Fibroblast of skin of right quadriceps (primary cell): ENCODE results near the gene ZBTB42.
"Not testable (repeated sequence)": the region's sequence is repeated elsewhere in the genome, so short reads cannot be mapped to it uniquely, and the experiment has no call there.

Experiments used
- DNase-seq: peaks from one replicate; pipeline ENCODE4 v3.0.0-alpha.2; 2013

ZBTB42 gene

GRCh38 chr14:104797115-104798044 lies 3.5 kb upstream of the ZBTB42 start:
- no peak for DNase-seq

DNA sequence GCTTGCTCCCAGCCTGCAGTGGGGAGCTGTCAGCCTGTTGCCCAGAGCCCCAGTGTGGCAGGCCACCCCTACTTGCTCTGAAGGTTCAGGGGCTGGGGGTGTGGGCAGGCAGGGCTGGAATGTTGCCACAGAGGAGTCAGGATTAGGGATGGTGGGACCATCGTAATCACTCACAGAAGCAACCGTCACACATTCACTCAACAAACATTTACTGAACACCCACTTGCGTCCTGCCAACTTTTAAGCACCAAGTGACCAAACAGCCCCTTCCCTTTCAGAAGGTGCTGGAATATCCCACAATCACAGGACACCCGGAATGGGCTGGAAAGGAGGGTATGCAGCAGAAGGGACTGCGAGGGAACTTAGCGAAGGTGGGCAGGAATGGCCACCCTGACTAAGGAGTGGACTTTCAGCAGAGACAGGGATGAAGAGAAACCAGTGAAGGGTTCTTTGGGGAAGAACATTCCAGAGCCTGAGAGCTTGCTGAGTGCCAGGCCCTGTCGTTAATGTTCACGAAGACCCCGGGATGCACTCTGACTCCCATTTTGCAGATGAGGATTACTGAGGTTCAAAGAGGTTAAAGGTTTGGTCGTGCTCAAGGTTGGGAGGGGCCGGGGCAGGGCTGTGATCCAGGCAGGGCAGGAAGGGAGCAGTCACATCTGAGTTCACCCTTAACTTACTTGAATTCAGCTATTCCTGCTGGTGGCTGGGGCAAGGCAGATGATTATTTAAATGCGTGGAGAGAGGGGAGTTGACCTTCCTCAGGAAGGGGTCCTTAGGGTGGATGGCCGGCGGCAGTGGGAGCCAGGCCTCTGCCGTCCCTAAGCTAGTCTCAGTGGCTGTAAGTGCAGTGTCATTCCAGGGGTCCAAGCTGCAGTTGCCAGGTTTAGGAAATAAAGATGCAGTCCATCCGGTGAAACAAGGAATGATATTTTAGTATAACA lies 2.3 kb upstream of the ZBTB42 start:
- no peak for DNase-seq

DNA sequence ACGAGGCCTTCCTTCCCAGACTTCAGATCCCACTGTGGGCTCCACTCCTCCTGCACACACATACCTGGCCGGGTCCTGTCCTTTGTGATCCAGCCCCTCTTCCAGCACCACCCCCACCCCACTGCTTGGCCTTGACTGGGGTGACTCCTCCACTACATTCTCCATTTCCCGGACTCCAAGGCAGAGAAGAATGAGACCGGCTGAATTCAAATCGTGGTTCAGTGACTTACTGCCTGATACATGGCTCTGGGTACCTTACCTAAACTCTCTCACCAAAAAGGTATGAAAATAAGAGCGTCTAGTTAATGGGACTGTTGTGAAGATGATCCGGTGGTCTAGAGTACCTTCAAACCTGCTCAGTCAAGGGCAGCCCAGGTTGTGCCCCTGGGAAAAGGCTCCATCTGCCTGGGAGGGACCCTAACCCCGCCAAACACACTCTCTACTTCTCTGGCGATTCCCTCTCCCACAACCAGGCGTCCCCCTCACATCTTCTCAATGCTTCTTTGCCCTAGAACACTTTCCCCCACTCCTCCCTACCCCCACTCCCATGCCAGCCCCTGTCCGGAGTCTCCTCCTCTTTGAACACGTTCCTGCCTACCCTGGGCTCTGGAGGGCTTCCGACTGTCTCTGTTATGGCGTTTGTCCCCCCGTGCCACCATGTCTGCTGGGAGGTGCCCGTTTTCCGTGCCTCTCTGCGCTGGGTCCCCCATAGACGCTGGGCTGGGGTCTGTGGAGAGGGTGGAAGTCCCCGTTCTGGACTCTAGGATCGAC lies 1.5 kb upstream of the ZBTB42 start:
- DNase-seq: peak; percentile 62

DNA sequence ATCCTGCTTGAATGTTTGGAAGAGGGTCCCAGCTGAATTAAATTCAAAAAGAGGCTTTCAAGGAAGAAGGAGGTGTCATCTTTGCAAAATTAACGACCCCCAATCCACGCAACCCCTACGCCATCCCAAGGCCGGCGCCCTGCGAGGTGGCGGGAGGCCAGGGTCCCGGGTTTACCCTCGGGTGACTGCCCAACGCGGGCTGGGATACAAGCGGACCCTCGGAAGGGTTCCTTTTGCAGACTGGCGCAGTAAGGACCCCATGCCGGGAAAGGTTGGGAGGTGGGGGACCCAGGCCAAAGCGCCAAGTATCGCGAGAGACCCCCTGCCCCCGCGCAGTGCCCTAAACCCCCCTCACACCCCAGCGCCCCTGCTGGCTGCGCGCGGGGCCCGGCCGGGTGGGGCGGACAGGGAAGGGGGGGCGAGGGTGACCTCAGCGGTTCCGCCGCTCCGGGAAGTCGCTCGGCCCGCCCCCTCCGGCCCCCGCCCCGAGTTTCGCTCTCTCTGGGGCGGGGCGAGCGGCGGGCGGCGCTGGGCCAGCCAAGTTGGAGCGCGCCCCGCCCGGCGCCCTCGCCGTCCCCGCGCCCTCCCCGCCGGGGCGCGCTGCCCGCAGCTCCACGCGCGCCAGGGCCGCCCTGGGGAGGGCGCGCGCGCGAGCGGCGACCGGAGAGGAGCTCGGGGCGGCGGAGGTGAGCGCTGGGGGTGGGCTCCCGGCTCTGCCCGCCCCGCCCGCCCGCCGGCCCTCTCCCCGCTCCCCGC lies 708 bp upstream of the ZBTB42 start:
- DNase-seq: peak; percentile 83

DNA sequence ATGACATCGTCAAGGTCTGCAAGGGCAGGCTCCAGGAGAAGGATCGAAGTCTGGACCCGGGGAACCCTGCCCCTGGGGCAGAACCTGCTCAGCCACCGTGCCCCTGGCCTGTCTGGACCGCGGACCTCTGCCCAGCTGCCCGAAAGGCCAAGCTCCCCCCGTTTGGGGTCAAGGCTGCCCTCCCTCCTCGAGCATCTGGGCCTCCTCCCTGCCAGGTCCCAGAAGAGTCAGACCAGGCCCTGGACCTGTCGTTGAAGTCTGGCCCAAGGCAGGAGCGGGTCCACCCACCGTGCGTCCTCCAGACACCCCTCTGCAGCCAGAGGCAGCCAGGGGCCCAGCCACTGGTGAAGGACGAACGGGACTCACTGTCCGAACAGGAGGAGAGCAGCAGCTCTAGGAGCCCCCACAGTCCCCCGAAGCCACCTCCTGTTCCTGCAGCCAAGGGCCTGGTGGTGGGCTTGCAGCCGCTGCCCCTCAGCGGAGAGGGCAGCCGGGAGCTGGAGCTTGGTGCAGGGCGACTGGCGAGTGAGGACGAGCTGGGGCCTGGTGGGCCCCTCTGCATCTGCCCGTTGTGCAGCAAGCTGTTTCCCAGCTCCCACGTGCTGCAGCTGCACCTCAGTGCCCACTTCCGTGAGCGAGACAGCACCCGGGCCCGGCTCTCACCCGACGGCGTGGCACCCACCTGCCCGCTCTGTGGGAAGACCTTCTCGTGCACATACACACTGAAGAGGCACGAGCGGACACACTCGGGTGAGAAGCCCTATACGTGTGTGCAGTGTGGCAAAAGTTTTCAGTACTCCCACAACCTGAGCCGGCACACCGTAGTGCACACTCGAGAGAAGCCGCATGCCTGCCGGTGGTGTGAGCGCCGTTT lies 856 bp downstream of the ZBTB42 start:
- no peak for DNase-seq

DNA sequence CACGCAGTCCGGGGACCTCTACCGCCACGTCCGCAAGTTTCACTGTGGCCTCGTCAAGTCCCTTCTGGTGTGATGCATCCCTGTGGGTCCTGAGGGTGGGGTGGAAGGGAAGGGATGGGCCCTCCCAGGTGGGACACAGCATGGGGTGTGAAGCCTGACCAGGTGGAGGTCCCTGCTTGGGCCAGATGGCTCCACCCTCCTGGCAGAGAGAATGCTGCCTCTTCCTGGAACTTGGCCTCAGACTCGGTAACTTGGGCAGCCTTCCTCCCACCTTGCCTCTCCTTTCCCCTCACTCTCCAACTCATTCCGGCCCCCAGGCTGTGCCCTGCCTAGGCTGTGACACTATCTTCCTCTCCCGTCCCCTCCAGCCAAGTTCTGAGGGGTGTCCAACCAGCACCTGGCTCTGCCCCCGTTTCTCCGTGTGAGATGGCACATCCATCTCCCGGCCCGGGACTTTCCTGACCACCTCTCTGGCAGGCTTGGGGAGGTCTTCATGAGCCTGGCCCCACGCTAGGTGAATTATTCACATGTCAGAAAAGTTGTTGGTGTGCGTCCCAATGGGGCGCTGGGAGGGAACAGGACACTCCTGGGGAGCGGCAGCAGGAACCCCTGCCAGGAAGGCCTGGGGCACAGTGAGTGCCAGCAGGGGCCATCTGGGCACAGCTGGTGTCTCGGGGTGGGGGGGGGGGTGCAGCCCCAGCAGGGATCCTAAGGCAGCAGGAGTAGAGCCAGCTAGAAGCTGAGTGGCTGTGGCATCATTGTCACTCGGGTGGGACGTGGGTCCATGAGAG lies 1.7 kb downstream of the ZBTB42 start:
- DNase-seq: no peak

- no peak for DNase-seq
These were observed 2.5 kb downstream of the ZBTB42 start for GRCh38 chr14:104803280-104803911.

- DNase-seq: no peak
These were observed 3.1 kb downstream of the ZBTB42 start for GRCh38 chr14:104803912-104804410.

DNA sequence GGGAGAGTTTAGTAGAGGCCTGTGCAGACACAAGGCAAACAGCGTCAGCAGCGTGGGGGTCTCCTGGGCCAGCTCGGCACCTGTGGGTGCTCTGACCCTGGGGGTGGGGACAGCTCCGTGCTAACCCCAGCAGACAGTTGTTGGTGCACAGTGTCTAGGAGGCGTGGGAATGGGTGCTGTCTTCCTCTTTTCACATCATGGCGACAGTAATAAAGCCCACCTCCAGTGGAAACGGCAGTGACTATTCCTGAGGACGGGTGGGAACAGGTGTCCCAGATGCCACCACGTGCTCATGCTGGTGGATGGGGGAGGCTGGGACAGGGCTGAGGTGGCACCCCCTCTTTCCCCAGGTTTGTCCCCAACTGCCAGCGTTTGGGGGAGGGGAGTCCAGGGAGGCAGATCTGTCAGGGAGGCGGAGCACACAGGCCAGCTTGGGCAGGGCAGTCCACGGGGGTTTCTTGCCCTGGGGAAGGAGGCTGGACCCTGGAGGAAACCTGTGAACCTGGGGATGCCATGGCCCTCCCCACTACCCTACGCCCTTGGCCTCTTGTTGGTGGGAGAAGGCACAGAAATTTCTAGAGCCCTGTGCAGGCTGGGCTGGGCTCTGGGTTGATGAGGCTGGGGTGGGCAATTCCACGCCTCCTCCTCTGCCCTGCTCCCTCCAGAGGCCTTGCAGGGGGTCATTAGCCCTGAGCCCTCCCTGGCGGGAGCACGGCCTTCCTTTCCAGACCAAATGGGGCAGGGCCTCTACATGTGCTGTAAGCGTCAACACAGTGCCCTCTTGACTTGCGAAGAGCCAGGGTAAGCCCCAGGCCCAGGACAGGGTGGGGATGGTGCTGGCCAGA lies 3.8 kb downstream of the ZBTB42 start:
- DNase-seq: no peak

GRCh38 chr14:104805326-104805678 lies 4.4 kb downstream of the ZBTB42 start:
- peak; percentile 93 for DNase-seq

DNA sequence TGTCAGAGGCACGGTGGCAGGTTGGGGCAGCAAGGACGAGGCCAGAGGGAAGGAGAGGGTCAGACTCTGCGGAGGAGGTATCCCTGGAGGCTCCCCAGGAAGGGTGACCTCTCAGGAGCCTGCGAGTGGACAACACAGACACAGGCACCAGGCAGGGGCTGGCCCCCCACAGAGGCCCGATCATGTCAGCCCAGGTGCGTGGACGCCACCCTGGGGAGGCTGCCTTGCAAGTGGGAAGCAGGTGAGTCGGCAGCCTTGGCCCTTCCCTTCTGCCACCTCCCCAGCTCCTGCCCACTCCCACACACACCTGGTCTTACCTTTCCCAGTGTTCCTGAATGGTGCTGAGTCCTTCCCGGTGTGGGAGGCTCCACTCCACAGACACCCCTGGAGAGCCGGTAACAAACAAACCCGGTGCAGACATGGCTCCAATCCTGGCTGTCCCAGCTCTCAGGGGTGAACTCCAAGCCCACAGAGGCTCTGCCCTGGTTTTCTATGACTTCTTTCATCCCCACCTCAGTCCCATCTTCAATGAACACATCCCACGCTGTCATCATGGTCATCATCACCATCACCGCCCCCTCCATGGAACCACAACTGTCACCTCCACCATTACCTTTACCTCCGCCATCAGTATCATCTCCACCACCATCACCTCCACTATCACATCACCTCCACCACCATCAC lies 5.2 kb downstream of the ZBTB42 start:
- no peak for DNase-seq

- DNase-seq: no peak
These were observed 5.9 kb downstream of the ZBTB42 start for GRCh38 chr14:104806625-104807465.

- DNase-seq: no peak
These were observed 7.6 kb downstream of the ZBTB42 start for GRCh38 chr14:104808456-104808855.

DNA sequence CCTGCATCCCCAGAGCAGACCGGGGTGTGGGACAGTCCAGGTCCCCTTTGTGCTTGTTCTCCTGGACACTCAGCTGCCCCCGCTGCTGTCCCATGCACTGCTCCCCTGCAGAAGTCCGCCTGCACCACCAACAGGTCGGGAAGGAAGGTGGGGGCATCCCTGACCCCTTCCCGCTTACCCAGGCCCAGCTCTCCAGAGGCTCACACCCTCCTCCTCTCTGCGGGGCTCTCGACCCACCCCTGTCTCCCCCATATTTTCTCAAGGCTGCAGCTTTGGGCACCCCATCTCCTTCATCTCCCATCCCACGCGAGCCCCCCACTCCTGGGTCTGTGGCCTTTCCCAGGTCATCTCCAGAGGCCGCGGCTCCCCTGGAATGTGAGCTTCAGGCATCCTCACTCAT lies 9.4 kb downstream of the ZBTB42 start:
- DNase-seq: no peak

GRCh38 chr14:104813286-104813685 lies 12.4 kb downstream of the ZBTB42 start:
- DNase-seq: no peak

DNA sequence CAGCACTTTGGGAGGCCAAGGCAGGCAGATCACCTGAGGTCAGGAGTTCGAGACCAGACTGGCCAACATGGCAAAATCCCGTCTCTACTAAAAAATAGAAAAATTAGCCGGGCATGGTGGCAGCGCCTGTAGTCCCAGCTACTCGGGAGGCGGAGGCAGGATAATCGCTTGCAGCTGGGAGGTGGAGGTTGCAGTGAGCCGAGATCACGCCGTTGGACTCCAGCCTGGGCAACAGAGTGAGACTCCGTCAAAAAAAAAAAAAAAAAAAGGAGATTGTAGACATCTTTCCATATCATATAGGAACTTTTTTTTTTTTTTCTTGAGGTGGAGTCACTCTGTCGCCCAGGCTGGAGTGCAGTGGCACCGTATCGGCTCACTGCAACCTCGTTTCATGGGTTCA lies 13.8 kb downstream of the ZBTB42 start:
- not testable (repeated sequence) for DNase-seq

- no peak for DNase-seq
These were observed 15.6 kb downstream of the ZBTB42 start for GRCh38 chr14:104816616-104816884.
